Ishikawa (cell line): ENCODE data around the gene TIAM2.

Experiments used
- CEBPB ChIP-seq: IDR thresholded peaks from 2 replicates; pipeline ENCODE4 v1.6.1; 2012
- CREB1 ChIP-seq: IDR thresholded peaks from 2 replicates; pipeline ENCODE4 v1.6.1; 2012; ENCODE audit warnings: low read depth
- EGR1 ChIP-seq: IDR thresholded peaks from 2 replicates; pipeline ENCODE4 v1.6.1; 2012
- EP300 ChIP-seq: IDR thresholded peaks from 2 replicates; pipeline ENCODE4 v1.6.1; 2012; ENCODE audit warnings: borderline replicate concordance
- FOXM1 ChIP-seq: IDR thresholded peaks from 2 replicates; pipeline ENCODE4 v1.6.1; 2012; ENCODE audit warnings: low read depth, borderline replicate concordance
- NFIC ChIP-seq: IDR thresholded peaks from 2 replicates; pipeline ENCODE4 v1.6.1; 2012
- RAD21 ChIP-seq: IDR thresholded peaks from 2 replicates; pipeline ENCODE4 v1.6.1; 2012; ENCODE audit warnings: low read depth
- TAF1 ChIP-seq: IDR thresholded peaks from 2 replicates; pipeline ENCODE4 v1.6.1; 2012; ENCODE audit warnings: low read depth, mild to moderate bottlenecking
- TCF12 ChIP-seq: IDR thresholded peaks from 2 replicates; pipeline ENCODE4 v1.6.1; 2012; ENCODE audit warnings: low read depth
- TEAD4 ChIP-seq: IDR thresholded peaks from 2 replicates; pipeline ENCODE4 v1.6.1; 2012
- YY1 ChIP-seq: IDR thresholded peaks from 2 replicates; pipeline ENCODE4 v1.6.1; 2012; ENCODE audit warnings: low read depth
- ZBTB7A ChIP-seq: IDR thresholded peaks from 2 replicates; pipeline ENCODE4 v1.6.1; 2012; ENCODE audit warnings: low read depth
- TF ChIP-seq, protein P1 (sequence below): IDR thresholded peaks from 2 replicates; pipeline ENCODE4 v1.6.1; 2012; ENCODE audit warnings: low read depth, mild to moderate bottlenecking
- TF ChIP-seq, protein P2 (sequence below): IDR thresholded peaks from 2 replicates; pipeline ENCODE4 v1.6.1; 2012
- TF ChIP-seq, protein P3 (sequence below): IDR thresholded peaks from 2 replicates; pipeline ENCODE4 v1.6.1; 2012

TIAM2 gene

DNA sequence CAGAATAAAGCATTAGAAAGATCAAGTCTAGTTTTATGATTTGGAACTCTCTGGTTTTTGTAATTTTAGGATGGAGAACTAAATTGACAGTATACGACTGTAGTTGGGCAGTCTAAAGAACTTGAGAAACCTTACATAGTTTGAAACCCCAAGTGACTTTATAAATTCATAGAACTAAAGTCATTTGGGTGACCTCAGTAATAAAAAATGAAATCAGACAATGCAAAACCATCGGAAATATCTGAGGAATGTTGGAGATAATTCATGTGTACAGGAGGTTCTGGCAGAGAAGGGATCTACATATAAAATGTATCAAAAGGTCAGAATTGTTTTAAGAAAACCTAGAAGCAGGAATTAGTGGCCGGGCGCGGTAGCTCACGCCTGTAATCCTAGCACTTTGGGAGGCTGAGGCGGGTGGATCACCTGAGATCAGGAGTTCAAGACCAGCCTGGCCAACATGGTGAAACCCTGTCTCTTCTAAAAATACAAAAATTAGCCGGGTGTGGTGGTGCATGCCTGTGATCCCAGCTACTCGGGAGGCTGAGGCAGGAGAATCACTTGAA, 108.0 kb downstream of the TIAM2 start:
- TF ChIP-seq TCF12: peak; percentile 23; the same call in 1 of the 2 replicates
- peak; percentile 54; the same call in 1 of the 2 replicates for TF ChIP-seq FOXM1
- TF ChIP-seq EP300: peak; percentile 50; the same call in 1 of the 2 replicates
- TF ChIP-seq NFIC: 0 out of 2 replicates have a peak, but pooled peaks have one; percentile 34
- peak; percentile 92 for TF ChIP-seq TEAD4

DNA sequence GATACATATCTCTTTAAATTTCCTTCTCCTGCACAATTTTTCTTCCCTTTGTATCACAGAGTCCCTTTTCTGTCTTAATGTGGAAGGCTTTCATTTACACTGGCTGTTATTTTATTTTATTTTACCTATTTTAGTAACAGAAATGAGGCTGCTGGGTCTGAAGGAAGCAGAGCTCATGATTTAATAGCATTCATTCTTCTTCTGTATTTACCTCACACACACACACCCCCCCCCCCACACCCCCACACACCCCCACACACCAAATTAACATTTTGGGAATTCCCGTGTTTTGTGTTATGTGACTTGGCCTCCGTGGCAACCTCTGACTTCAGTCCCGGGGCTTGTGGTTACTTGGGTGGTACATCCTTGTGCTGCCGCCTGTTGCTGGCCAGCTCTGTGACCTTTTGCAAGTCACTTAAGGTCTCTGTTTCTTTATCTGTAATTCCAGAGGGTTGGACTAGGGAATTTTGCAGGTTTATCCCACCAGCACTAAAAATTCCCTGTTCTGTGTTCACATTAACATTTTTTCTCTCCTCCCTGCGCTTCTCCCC, 108.8 kb downstream of the TIAM2 start:
- TF ChIP-seq EP300 (no peak), TEAD4 (no peak), EGR1 (no peak), TCF12 (no peak), RAD21 (no peak), CREB1 (no peak), ZBTB7A (no peak), CEBPB (no peak), NFIC (no peak), FOXM1 (no peak), YY1 (no peak), TAF1 (no peak)
- TF ChIP-seq, protein P1, sequence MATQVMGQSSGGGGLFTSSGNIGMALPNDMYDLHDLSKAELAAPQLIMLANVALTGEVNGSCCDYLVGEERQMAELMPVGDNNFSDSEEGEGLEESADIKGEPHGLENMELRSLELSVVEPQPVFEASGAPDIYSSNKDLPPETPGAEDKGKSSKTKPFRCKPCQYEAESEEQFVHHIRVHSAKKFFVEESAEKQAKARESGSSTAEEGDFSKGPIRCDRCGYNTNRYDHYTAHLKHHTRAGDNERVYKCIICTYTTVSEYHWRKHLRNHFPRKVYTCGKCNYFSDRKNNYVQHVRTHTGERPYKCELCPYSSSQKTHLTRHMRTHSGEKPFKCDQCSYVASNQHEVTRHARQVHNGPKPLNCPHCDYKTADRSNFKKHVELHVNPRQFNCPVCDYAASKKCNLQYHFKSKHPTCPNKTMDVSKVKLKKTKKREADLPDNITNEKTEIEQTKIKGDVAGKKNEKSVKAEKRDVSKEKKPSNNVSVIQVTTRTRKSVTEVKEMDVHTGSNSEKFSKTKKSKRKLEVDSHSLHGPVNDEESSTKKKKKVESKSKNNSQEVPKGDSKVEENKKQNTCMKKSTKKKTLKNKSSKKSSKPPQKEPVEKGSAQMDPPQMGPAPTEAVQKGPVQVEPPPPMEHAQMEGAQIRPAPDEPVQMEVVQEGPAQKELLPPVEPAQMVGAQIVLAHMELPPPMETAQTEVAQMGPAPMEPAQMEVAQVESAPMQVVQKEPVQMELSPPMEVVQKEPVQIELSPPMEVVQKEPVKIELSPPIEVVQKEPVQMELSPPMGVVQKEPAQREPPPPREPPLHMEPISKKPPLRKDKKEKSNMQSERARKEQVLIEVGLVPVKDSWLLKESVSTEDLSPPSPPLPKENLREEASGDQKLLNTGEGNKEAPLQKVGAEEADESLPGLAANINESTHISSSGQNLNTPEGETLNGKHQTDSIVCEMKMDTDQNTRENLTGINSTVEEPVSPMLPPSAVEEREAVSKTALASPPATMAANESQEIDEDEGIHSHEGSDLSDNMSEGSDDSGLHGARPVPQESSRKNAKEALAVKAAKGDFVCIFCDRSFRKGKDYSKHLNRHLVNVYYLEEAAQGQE: no peak
- TF ChIP-seq, protein P2, sequence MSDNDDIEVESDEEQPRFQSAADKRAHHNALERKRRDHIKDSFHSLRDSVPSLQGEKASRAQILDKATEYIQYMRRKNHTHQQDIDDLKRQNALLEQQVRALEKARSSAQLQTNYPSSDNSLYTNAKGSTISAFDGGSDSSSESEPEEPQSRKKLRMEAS: no peak
- TF ChIP-seq, protein P3, sequence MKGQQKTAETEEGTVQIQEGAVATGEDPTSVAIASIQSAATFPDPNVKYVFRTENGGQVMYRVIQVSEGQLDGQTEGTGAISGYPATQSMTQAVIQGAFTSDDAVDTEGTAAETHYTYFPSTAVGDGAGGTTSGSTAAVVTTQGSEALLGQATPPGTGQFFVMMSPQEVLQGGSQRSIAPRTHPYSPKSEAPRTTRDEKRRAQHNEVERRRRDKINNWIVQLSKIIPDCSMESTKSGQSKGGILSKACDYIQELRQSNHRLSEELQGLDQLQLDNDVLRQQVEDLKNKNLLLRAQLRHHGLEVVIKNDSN: no peak

DNA sequence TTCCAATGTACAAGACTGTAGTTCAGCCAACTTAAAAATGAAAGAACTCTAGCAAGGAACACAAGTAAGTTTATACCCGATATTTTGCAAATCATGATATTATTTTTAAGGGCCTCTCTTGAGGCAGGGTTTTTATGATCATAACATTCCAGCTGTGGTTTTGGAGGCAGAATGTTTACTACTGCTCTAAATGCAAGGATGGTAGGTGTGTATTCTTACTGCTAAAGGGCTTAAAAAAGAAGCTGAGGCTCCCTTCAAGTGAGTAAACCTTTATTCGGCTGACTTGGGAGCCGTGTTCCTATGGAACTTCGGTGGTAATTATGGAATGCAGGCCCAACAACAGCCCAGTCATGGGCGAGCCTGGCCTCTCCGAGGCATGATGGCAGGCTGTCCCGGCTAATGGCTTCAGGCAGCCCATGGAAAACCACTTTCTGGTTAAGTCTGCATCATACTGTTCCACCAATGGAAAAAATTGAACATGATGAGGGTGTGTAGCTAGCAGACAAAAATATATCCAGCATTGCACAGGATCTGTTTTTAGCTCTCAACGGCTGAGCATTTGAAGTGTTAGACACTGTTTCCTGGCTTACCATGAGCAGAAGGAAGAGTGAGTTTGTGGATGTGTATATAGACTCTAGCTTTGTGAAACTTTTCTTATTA, 111.5 kb downstream of the TIAM2 start:
- no peak for TF ChIP-seq CEBPB
- no peak for TF ChIP-seq NFIC
- no peak for TF ChIP-seq TAF1
- no peak for TF ChIP-seq CREB1
- no peak for TF ChIP-seq YY1

DNA sequence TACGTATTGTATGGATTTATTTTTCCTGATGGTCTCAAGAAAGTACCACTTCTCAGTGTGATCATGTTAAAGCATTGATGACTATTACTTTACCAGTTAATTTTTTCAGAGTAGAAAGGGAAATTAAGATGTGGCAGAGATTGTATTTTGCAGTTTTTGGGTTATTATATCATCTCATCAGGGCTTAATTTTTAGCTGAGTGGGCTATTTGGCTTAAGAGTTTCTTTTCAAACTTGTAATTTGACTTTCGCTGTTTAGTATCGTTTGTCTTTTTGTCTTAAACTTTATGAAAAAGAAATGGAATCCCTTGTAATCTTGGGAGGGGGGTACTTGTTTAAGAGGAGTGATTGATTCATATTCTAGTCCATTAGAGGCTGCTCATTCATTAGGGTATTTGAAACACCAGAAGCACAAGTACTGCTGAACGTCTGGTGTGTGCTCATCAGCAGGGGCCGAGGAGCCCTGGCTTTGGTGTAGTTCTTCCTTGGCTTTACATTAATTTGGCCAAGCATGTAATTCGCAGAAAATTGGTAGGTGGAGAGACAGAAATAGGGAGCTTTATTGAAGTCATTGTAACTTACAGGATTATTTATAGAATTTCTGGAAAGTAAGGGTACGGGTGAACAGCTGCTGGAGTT, 112.4 kb downstream of the TIAM2 start:
- TF ChIP-seq TCF12: no peak
- TF ChIP-seq, protein P2: no peak
- no peak for TF ChIP-seq EP300
- no peak for TF ChIP-seq RAD21
- no peak for TF ChIP-seq TEAD4

DNA sequence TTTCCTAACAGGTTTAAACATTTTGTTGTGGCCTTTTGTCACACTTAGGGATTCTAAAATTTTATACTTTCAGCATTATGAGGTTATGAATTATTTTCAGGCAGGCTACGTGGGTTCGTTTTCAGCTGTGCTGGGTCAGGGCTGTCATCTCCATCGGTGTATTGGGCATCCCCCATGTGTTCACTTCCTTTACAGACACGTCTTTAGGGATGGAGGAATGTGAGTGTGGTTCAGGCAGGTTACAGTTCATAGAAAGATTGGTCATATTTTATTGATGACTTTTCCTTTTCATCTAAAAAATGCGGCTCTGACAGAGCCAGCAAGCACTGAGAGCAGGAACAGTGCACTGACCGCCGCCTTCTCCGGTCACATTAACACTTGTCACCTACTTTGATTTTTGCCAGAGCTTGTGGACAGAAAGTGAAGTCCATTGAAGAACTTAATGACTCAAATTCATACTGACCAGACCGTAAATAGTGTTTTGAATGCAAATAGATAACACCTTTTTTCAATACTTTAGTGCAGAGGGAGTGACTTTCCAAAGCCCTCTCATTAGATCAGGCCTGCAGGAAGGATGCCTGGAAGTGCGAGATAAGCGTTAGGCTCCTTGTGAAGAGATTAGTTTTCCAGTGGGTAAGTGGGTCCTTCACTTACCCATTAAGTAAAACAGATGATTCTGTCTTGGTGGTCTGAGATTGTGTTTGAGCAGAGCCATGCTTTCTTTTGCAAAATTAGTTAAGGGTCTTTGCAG, 113.1 kb downstream of the TIAM2 start:
- TF ChIP-seq YY1 (no peak), EGR1 (no peak), CREB1 (no peak), TAF1 (no peak), ZBTB7A (no peak), EP300 (no peak), NFIC (no peak)
- TF ChIP-seq, protein P1: no peak

DNA sequence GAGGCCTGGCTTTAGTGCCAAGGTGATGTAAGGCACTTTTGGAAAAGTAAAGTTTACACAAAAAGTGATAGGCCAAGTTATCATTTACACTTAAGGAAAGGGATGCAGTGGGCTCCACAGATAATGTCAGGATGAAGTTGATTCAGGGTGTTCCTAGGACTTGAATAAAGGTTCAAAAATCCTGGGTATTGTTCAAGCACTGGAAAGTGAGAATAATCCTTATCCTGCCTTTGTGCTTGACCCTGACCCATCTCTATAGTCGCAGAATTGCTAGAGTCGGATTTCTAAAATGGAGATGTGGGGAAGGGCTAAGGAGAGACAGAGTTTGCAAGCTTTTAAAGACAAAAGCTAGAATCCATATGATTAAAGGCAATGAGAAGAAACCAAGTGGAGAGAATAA, 115.6 kb downstream of the TIAM2 start:
- no peak for TF ChIP-seq EP300
- no peak for TF ChIP-seq YY1
- TF ChIP-seq, protein P1: no peak
- no peak for TF ChIP-seq CEBPB
